ENCODE results near the gene C2CD3.

Gene C2CD3

DNA sequence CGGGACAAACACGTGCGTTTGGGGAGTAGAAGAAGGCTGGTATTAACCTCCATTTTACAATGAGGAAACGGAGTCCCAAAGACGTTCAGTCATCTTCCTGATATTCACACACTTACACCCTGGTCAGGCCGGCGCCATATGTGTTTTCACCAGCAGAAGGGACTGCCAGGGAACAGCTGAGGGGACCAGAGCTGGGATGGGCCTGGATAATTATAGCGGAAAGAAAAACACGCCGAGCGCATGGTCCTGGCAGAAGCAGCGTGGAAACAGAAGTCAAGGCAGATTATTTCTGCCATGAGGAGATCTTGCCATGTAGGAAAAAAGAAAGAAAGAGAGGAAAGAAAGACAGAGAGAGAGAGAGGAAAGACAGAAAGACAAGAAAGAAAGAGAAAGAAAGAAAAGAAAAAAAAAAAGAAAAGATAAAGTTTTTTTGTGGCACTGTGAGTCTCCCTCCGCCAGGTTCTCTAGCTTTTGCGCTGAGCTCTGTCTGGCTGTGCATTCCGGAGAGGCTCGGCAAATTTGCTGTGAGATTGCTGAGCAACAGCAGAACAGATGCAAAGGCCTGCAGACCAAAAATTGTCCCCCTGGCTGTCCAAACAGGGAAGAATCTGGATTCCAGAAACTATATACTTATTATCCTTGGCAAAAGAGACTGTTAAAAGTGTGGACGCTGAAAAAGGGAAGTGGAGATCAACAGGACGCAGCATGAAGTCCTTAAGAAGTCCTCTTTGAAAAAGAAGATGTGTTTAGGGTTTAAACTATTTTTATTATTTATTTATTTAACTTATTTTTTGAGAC lies 186.9 kb downstream of the C2CD3 start:
- peak overlapping the region; percentile 91 for H3K4me3 ChIP-seq (ENCODE audit: low read depth, low read length)
- H3K9me3 ChIP-seq (ENCODE audit: severe bottlenecking): no peaks in the 10 kb centered on the region
- H3K36me3 ChIP-seq: peaks cover 24% of the 10 kb centered on the region
- no peak for DNase-seq
- TF ChIP-seq, protein P1, sequence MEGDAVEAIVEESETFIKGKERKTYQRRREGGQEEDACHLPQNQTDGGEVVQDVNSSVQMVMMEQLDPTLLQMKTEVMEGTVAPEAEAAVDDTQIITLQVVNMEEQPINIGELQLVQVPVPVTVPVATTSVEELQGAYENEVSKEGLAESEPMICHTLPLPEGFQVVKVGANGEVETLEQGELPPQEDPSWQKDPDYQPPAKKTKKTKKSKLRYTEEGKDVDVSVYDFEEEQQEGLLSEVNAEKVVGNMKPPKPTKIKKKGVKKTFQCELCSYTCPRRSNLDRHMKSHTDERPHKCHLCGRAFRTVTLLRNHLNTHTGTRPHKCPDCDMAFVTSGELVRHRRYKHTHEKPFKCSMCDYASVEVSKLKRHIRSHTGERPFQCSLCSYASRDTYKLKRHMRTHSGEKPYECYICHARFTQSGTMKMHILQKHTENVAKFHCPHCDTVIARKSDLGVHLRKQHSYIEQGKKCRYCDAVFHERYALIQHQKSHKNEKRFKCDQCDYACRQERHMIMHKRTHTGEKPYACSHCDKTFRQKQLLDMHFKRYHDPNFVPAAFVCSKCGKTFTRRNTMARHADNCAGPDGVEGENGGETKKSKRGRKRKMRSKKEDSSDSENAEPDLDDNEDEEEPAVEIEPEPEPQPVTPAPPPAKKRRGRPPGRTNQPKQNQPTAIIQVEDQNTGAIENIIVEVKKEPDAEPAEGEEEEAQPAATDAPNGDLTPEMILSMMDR (IDR thresholded peaks at IDR 0.05; ENCODE audit: low read depth, low read length): no peak
- peak overlapping the region; percentile 100 for H3K27ac ChIP-seq
- no peaks in the 10 kb centered on the region for H3K27me3 ChIP-seq (ENCODE audit: insufficient read depth, low read depth, severe bottlenecking)

DNA sequence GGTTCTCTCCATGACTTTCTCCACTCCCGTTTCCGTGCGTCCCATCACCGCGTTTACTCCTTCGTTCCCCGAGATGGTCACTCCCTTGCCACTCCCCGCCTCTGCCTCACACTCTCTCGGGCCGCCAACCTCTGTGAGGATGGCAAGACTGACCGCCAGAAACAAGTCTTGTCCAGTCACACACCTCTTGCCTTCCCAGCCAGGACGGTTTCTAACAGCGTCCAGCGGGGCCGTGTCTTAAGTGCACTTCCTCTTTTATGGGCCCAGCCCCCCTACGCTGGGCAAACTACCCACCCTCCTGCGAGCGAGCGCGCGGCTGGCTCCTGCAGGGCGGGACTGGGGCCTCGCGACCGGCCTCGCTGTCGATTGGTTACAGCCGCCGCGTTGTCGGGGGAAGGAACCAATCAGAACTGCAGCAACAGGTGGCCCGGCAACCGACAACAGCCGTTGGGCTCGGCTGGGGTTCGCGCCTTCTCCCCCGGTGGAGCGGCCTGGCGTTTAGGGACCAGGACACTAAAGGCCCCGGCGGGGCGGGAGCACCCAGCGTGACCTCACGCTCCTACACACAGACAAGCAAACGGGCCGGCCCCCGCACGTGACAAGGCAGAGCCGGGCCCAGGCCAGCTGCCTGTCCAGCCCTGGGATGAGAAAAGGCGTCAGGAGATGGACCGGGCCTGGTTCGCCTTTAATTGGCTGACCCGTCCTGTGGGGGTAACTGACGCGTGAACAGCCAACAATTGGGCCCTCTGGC lies 187.6 kb downstream of the C2CD3 start:
- Histone ChIP-seq H3K27ac (peak overlapping the region; percentile 100), H3K9me3 (ENCODE audit: severe bottlenecking) (no peaks in the 10 kb centered on the region), H3K36me3 (peaks cover 32% of the 10 kb centered on the region), H3K4me3 (ENCODE audit: low read depth, low read length) (peak overlapping the region; percentile 91), H3K27me3 (ENCODE audit: insufficient read depth, low read depth, severe bottlenecking) (no peaks in the 10 kb centered on the region)
- DNase-seq: peak; percentile 99
- TF ChIP-seq, protein P1 (IDR thresholded peaks at IDR 0.05; ENCODE audit: low read depth, low read length): no peak

GRCh38 chr11:73982595-73982989 lies 188.2 kb downstream of the C2CD3 start, which contains the start of gene UCP2:
TSS of gene UCP2 (minus strand) at chr11:73982843. CDS start at chr11:73978378, 4,465 bp downstream.
- Histone ChIP-seq H3K9me3 (ENCODE audit: severe bottlenecking) (no peaks in the 10 kb centered on the region), H3K27me3 (ENCODE audit: insufficient read depth, low read depth, severe bottlenecking) (no peaks in the 10 kb centered on the region), H3K27ac (peak within 1 kb of the TSS; percentile 100), H3K4me3 (ENCODE audit: low read depth, low read length) (peak within 1 kb of the TSS; percentile 91), H3K36me3 (peaks cover 37% of the 10 kb centered on the region)
- peak; percentile 94 for DNase-seq
- TF ChIP-seq, protein P1 (IDR thresholded peaks at IDR 0.05; ENCODE audit: low read depth, low read length): no peak

DNA sequence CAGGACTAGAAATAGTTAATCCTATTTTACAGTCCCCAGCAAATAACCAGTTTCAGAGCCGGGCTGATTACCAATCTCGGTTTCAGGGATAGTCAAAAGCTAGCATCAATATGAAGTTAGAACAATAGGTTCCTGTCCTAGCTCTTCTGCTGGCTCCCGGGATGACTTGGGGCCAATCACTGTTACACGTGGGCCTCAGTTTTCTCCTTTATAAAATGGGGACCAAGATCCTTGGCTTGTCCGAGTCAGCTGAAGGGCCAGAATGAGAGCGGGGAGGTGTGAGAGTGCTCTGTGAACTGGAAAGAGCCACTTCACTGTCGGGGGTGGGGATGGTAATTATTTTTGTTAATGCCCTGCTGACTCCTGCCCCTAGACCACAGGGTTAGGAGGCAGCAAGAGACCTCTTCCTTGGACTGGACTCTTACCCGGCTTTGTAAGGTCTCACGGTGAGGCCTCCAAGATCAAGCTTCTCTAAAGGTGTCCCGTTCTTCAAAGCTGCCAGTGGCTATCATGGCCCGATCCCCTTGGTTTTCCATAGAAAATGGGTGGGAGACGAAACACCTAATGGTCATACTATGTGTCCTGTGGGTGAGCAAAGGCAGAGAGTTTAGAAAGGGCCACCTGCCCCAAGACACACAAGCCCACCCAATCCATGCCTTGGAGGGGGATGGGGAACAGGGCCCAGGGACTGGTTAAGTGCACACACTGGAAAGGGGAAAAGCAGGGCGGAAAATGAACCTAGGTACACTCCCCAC lies 189.6 kb downstream of the C2CD3 start:
- H3K27ac ChIP-seq: peak overlapping the region; percentile 100
- H3K27me3 ChIP-seq (ENCODE audit: insufficient read depth, low read depth, severe bottlenecking): no peaks in the 10 kb centered on the region
- peaks cover 51% of the 10 kb centered on the region for H3K36me3 ChIP-seq
- TF ChIP-seq, protein P1 (IDR thresholded peaks at IDR 0.05; ENCODE audit: low read depth, low read length): no peak
- no peak for DNase-seq
- peak overlapping the region; percentile 91 for H3K4me3 ChIP-seq (ENCODE audit: low read depth, low read length)
- H3K9me3 ChIP-seq (ENCODE audit: severe bottlenecking): no peaks in the 10 kb centered on the region

GRCh38 chr11:73980001-73980961 lies 190.5 kb downstream of the C2CD3 start:
- Histone ChIP-seq H3K27me3 (ENCODE audit: insufficient read depth, low read depth, severe bottlenecking) (no peaks in the 10 kb centered on the region), H3K9me3 (ENCODE audit: severe bottlenecking) (no peaks in the 10 kb centered on the region), H3K4me3 (ENCODE audit: low read depth, low read length) (no peak overlapping the region; the same call in 1 of the 2 replicates), H3K27ac (peak overlapping the region; percentile 30), H3K36me3 (peaks cover 60% of the 10 kb centered on the region)
- no peak for DNase-seq
- TF ChIP-seq, protein P1 (IDR thresholded peaks at IDR 0.05; ENCODE audit: low read depth, low read length): no peak
